Parathyroid adenoma (tissue), 2 donors: ENCODE data around the gene TRIM28.
"Not testable (repeated sequence)": the region's sequence is repeated elsewhere in the genome, so short reads cannot be mapped to it uniquely, and the experiment has no call there.

Source experiments
- H2AFZ ChIP-seq: fragments of 300-600 bp; sonication (generic); one replicate; pipeline ENCODE4 v1.7.0; 2017; ENCODE audit warnings: antibody characterized with exemption, mild to moderate bottlenecking
- H3K27ac ChIP-seq: fragments of 300-600 bp; sonication (generic); one replicate; pipeline ENCODE4 v1.7.0; 2017
- H3K27me3 ChIP-seq: fragments of 300-600 bp; sonication (generic); one replicate; pipeline ENCODE4 v1.7.0; 2017; ENCODE audit warnings: low read length; ENCODE audit not compliant: control insufficient read depth, insufficient read depth
- H3K36me3 ChIP-seq: fragments of 300-600 bp; sonication (generic); one replicate; pipeline ENCODE4 v1.7.0; 2017; ENCODE audit warnings: low read length; ENCODE audit not compliant: control insufficient read depth, insufficient read depth
- H3K4me1 ChIP-seq: fragments of 300-600 bp; sonication (generic); one replicate; pipeline ENCODE4 v1.7.0; 2017; ENCODE audit warnings: control low read depth
- H3K4me2 ChIP-seq: fragments of 300-600 bp; sonication (generic); one replicate; pipeline ENCODE4 v1.7.0; 2017; ENCODE audit warnings: low read length
- H3K4me3 ChIP-seq: fragments of 300-600 bp; sonication (generic); one replicate; pipeline ENCODE4 v1.7.0; 2017; ENCODE audit warnings: low read depth, low read length
- H3K79me2 ChIP-seq: fragments of 300-600 bp; sonication (generic); one replicate; pipeline ENCODE4 v1.7.0; 2017; ENCODE audit warnings: control low read depth
- H3K9ac ChIP-seq: fragments of 300-600 bp; sonication (generic); one replicate; pipeline ENCODE4 v1.7.0; 2017; ENCODE audit warnings: mild to moderate bottlenecking
- H3K9me3 ChIP-seq: fragments of 300-600 bp; sonication (generic); one replicate; pipeline ENCODE4 v1.7.0; 2017; ENCODE audit warnings: low read length; ENCODE audit not compliant: control insufficient read depth
- TF ChIP-seq, protein P1 (sequence below): fragments of 300-600 bp; sonication (generic); IDR thresholded peaks from one replicate; pipeline ENCODE4 v1.7.0; 2017; ENCODE audit warnings: antibody characterized with exemption, mild to moderate bottlenecking
- donor health status: primary hyperparathyroidism.

TRIM28 gene

GRCh38 chr19:58538257-58539168 lies 5.4 kb upstream of the TRIM28 start:
- Histone ChIP-seq H3K4me1 (no peaks in the 10 kb centered on the region), H3K79me2 (no peaks in the 10 kb centered on the region), H3K9me3 (no peaks in the 10 kb centered on the region), H3K36me3 (no peaks in the 10 kb centered on the region), H3K4me2 (peak overlapping the region; percentile 35), H3K27me3 (no peaks in the 10 kb centered on the region), H3K27ac (no peak overlapping the region), H3K9ac (no peak overlapping the region), H3K4me3 (no peak overlapping the region), H2AFZ (peak overlapping the region; percentile 89)
- TF ChIP-seq, protein P1, sequence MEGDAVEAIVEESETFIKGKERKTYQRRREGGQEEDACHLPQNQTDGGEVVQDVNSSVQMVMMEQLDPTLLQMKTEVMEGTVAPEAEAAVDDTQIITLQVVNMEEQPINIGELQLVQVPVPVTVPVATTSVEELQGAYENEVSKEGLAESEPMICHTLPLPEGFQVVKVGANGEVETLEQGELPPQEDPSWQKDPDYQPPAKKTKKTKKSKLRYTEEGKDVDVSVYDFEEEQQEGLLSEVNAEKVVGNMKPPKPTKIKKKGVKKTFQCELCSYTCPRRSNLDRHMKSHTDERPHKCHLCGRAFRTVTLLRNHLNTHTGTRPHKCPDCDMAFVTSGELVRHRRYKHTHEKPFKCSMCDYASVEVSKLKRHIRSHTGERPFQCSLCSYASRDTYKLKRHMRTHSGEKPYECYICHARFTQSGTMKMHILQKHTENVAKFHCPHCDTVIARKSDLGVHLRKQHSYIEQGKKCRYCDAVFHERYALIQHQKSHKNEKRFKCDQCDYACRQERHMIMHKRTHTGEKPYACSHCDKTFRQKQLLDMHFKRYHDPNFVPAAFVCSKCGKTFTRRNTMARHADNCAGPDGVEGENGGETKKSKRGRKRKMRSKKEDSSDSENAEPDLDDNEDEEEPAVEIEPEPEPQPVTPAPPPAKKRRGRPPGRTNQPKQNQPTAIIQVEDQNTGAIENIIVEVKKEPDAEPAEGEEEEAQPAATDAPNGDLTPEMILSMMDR, result no peak

DNA sequence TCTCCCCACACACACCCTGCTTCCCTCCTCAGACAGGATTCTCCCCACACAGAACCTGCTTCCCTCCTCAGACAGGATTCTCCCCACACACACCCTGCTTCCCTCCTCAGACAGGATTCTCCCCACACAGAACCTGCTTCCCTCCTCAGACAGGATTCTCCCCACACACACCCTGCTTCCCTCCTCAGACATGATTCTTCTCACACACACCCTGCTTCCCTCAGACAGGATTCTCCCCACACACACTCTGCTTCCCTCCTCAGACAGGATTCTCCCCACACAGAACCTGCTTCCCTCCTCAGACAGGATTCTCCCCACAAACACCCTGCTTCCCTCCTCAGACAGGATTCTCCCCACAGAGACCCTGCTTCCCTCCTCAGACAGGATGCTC lies 4.7 kb upstream of the TRIM28 start:
- H3K27ac ChIP-seq, H3K4me2 ChIP-seq, H3K9ac ChIP-seq, H3K4me3 ChIP-seq, H3K36me3 ChIP-seq, H3K4me1 ChIP-seq, H3K9me3 ChIP-seq, H3K79me2 ChIP-seq, H2AFZ ChIP-seq, H3K27me3 ChIP-seq: not testable (repeated sequence)

DNA sequence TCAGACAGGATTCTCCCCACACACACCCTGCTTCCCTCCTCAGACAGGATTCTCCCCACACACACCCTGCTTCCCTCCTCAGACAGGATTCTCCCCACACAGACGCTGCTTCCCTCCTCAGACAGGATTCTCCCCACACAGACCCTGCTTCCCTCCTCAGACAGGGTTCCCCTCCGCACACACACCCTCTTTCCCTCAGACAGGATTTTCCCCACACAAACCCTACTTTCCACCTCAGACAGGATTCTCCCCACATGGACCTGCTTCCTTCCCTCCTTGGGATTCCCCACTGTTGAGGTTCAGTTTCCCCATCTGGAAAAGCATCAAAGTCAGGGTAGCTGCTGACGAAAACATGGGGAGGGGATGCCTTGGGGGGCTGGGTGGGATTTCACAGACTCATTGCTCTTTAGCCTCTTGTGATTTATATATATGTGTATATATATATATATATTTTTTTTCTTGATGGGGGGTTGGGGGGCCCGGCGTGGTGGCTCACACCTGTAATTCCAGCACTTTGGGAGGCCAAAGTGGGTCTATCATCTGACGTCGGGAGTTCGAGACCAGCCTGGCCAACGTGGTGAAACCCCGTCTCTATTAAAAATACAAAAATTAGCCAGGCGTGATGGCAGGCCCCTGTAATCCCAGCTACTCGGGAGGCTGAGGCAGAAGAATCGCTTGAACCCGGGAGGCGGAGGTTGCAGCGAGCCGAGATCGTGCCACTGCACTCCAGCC lies 1.1 kb upstream of the TRIM28 start:
- peaks cover 18% of the 10 kb centered on the region for H3K4me1 ChIP-seq
- peaks cover 27% of the 10 kb centered on the region for H3K79me2 ChIP-seq
- H3K4me2 ChIP-seq, H3K9me3 ChIP-seq, H3K9ac ChIP-seq, H3K27ac ChIP-seq, H2AFZ ChIP-seq, H3K27me3 ChIP-seq, H3K4me3 ChIP-seq, H3K36me3 ChIP-seq: not testable (repeated sequence)

DNA sequence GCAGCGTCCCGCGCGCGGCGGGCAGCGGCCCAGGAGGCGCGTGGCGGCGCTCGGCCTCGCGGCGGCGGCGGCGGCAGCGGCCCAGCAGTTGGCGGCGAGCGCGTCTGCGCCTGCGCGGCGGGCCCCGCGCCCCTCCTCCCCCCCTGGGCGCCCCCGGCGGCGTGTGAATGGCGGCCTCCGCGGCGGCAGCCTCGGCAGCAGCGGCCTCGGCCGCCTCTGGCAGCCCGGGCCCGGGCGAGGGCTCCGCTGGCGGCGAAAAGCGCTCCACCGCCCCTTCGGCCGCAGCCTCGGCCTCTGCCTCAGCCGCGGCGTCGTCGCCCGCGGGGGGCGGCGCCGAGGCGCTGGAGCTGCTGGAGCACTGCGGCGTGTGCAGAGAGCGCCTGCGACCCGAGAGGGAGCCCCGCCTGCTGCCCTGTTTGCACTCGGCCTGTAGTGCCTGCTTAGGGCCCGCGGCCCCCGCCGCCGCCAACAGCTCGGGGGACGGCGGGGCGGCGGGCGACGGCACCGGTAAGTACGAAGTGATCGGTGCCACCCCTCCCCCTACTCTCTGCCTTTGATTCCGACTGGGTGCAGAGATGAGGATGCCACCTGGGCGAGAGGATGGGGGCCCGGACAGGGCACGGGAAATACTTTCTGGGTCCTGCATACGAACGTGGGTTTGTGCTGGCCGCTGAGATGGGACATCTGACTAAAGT lies 874 bp downstream of the TRIM28 start:
- Histone ChIP-seq H3K4me2 (peak overlapping the region; percentile 80), H3K9ac (peak overlapping the region; percentile 76), H3K79me2 (peaks cover 36% of the 10 kb centered on the region), H3K4me3 (peak overlapping the region; percentile 75), H3K27me3 (no peaks in the 10 kb centered on the region), H3K4me1 (peaks cover 18% of the 10 kb centered on the region), H2AFZ (peak overlapping the region; percentile 86), H3K36me3 (no peaks in the 10 kb centered on the region), H3K9me3 (no peaks in the 10 kb centered on the region), H3K27ac (peak overlapping the region; percentile 92)
- TF ChIP-seq, protein P1, result no peak

DNA sequence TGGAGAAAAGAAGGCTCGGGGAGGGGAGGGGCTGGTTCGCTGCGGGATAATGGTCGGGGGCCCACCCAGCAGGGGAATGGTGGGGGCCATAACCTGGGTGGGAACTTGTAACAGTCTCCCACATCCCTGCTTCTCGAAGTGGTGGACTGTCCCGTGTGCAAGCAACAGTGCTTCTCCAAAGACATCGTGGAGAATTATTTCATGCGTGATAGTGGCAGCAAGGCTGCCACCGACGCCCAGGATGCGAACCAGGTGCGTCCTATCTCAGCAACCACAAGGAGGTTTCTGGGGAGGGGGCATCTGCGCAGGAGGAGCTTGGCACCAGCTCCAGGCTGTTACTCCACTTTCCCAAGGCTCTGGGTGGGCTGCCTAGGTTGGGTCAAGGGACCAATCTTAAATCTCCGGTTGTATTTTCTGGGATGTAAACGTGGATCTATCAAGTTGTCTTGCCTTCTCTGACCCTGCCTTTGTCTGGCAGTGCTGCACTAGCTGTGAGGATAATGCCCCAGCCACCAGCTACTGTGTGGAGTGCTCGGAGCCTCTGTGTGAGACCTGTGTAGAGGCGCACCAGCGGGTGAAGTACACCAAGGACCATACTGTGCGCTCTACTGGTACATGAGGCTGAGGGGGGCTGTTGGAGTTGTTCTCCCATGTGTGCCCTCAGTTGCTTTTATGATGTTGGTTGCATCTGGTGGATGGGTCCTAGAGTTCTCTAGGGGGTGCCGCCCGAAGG lies 1.6 kb downstream of the TRIM28 start:
- Histone ChIP-seq H3K36me3 (no peaks in the 10 kb centered on the region), H3K9ac (peak overlapping the region; percentile 76), H3K4me1 (peaks cover 18% of the 10 kb centered on the region), H3K4me2 (peak overlapping the region; percentile 73), H3K79me2 (peaks cover 36% of the 10 kb centered on the region), H3K27me3 (no peaks in the 10 kb centered on the region), H3K9me3 (no peaks in the 10 kb centered on the region), H3K4me3 (peak overlapping the region; percentile 59), H2AFZ (no peak overlapping the region), H3K27ac (peak overlapping the region; percentile 63)
- TF ChIP-seq, protein P1, result no peak
